Astrocyte (in vitro differentiated cells and primary cell): ENCODE measurements around the gene RPS6KB2.

ENCODE experiments used
- CTCF ChIP-seq: IDR thresholded peaks from 2 replicates; pipeline ENCODE4 v1.5.1; 2011; ENCODE audit warnings: low read depth, mild to moderate bottlenecking, inconsistent platforms, low read length, moderate library complexity; ENCODE audit not compliant: insufficient read depth
- EZH2 ChIP-seq: IDR thresholded peaks from 2 replicates; pipeline ENCODE4 v1.6.1; 2012; ENCODE audit warnings: mild to moderate bottlenecking, low read length, inconsistent platforms; ENCODE audit not compliant: insufficient read depth

DNA sequence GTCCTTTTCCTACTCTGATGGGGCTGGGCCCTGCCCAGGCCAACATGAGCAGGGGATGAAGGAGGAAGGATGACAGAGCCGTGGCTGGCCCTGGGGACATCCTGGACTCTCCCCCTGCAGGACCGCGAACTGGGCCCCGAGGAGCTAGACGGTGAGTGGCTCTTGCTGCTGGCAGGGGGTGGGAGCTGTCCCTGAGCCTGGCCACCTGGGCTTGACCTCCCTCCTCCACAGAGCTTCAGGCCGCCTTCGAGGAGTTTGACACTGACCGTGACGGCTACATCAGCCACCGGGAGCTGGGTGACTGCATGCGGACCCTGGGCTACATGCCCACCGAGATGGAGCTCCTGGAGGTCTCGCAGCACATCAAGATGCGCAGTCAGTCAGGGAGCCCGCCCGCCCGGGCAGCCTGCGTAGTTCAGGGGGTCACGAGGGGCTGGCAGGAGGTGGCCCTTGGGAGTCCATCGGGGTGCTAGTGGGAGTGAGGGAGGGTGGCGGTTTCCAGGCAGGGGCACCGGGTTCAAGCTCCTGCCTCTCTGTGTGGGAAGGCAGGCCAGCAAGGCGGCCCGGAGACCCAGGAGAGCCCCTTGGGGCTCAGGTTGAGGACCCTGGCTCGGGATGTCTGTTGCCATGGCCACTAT, 27.9 kb downstream of the RPS6KB2 start:
- no peak for TF ChIP-seq CTCF
- no peak for TF ChIP-seq EZH2
